NCI-H460 (cell line): ENCODE results near the gene GJA5. TPM values are rescaled to one million over a fixed set of nuclear protein-coding genes. Genes with fewer than 3 reads are reported as not detected.

Experiments used
- DNase-seq: peaks from one replicate; pipeline ENCODE4 v3.0.0-alpha.2; 2016; ENCODE audit warnings: low read depth; ENCODE audit errors: extremely low read depth
- total RNA-seq: library from RNA; depleted of rRNA; stranded (reverse); fragments of >200 nt; shearing (Covaris generic); gene quantifications from 2 replicates; pipeline ENCODE4 v1.2.3, GENCODE V29; 2014

The GJA5 gene
- total RNA-seq, 1 experiment from 2014 or later = 38.0 TPM

GRCh38 chr1:147768101-147768500, 7.7 kb upstream of the GJA5 start:
- DNase-seq = no peak

DNA sequence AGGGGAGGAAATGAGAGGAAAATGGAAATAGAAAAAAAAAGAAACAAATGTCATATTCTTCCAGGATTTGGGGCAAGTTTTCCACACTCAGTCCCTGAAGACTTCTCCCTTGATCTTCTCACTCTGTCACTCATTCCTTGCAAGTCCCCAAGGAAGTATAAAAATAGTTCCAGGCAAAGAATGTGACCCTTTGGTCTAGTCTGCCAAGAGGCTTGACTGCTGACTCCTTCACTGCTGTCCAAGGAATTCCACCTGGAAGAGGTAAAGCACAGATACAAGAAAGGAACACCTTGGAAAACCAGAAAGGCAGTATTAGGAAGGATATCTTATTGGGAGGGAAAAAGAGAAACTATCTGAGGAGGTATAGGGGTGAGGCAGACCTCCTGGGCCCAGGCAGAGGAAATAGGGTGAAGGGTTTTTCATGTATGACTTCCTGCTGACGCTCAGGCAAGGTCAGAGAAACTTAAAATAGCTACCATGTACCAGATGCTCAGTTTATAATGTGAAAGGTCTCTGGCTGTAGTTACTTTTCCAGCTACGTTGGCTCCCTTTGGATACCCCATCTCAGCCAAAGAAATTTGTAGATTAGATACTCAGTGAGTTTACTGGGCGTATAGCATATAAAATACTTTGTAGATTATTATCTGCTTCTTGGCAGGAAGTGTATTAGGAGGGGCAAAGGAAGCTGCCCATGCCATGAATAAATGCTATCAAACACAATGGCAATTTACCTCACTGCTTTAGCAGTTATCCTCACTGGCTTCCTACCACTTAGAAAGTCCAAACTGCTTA, 2.0 kb upstream of the GJA5 start:
- no peak for DNase-seq

DNA sequence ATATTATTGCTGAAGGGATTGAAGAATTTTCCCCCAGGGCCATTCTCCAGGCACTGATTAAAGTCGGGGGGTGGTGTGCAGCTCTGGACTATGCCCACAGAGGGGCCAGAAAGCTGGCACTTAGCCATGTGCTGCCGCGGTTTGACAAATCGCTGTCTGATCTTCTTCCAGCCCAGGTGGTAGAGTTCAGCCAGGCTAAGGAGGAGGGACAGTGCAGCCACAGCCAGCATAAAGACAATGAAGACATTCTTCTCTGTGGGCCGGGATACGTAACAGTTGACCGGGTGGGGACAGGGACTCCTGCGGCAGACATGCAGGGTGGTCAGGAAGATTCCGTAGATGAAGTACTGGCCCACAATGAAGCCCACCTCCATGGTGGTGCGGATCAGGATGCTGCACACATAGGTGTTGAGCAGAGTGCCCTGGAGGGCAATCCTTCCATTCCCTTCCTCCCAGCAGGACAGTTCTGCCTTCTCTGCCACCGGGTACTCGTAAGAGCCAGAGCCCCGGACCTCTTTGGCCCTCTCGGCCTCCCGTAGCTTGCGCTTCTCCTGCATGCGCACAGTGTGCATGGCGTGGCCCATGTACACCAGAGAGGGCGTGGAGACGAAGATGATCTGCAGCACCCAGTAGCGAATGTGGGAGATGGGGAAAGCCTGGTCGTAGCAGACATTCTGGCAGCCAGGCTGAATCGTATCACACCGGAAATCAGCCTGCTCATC, 1.9 kb downstream of the GJA5 start:
- DNase-seq = no peak

DNA sequence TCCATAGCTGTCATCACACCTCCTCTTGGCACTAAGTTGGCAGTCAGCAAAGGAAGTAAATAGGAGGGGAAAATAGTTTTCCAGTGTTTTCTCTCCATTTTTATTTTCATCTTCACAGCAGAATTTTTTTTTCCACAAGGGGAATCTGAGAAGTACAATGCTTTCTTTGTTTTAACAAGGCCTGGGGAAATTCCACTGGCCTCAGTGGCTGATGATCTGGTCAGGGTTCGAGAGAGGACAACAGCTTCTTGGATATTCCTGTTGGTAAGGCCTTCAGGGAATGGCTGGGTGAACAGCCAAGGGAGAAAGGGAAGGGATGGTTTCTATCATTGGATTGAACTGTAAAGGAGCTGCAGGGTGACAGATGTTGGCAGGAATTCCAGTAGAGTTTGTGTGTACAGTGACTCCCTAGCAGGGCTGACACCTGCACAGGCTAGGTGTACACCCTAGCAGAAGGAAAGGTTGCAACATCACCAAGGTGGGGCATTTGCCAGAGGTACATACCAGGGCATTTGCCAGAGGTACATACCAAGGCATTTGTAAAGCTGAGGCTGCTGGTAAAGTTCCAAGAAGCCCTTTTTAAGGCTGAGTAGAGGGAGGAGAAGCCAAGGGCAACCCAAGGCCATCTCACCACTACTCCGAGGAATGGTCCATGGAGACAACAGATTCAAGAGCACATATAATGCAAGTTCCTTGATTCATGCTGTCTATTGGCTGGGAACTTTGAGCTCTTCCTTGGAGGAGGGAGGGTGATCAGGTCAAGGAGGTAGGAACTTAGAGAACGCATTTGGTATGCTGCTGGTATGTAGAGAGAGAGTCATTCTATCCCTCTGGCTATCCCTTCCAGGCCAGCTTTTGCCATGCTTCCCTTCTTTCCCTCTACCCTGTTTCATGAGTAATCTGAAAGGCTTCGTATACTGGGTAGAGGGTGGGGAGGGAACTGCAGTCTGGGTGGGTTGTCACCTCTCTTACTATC, 3.1 kb downstream of the GJA5 start:
- DNase-seq = no peak

GRCh38 chr1:147756341-147756740, 4.1 kb downstream of the GJA5 start:
- no peak for DNase-seq

DNA sequence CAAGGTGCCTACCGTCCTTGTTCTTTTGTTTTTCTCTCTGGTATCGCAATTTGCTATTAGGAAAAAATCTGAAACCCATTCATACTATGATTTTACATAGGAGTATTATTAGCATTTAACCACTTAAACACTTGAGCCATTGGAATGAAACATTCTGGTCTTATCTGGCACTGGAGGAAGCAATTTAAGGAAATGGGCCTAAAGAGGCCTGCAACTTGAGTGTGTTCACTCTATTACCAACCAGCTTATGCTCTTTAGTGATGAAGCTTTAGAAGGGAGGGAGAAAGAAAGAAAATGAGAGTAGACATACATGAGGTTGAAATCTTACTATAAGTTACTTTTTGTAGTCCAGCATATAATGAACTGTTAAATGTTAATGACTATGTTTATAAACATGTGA, 5.7 kb downstream of the GJA5 start:
- DNase-seq = no peak

- no peak for DNase-seq
Observed at GRCh38 chr1:147753081-147753480, 7.3 kb downstream of the GJA5 start.

GRCh38 chr1:147752511-147752910, 7.9 kb downstream of the GJA5 start:
- no peak for DNase-seq

- no peak for DNase-seq
Observed at GRCh38 chr1:147751346-147751745, 9.1 kb downstream of the GJA5 start.

GRCh38 chr1:147750618-147751217, 9.7 kb downstream of the GJA5 start:
- DNase-seq = no peak

- no peak for DNase-seq
Observed at GRCh38 chr1:147749792-147750191, 10.6 kb downstream of the GJA5 start.

GRCh38 chr1:147748676-147749350, 11.6 kb downstream of the GJA5 start:
- no peak for DNase-seq

DNA sequence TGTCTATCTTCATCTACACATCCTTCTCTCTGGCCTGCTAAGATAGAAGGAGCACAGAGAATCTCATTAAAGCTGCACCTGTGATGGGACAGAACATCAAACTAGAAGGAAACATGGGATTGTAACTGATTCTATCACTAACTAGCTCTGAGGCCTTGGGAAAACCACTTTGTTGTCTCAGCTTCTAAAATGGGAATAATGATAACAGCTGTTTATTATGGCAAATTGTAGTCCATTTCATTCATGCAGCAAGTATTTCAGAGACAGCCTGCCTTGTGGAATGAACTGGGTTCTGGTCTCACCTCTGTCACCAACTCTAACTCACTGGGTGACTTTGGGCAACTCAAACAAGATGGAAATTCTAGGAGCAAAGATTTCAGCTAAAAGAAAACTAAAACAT, 12.4 kb downstream of the GJA5 start:
- no peak for DNase-seq

DNA sequence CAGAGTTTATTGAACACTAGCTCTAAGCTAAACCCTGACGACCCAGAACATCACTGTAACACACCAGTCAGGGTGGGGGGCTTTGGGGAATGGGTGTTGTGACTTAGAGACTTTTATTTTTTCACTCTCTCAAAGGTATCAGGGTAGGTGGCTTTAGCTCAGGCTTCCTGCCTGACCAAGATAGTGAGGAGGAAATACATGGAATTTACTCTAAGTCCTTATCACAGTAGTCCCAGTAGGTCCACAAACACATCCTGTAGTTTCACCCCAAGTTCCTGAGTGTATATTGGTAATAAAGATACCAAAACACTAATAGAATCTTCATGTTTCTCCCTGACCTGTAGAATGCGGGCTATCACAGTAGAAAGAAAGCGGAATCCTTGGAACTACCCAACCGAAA, 15.1 kb downstream of the GJA5 start:
- no peak for DNase-seq

DNA sequence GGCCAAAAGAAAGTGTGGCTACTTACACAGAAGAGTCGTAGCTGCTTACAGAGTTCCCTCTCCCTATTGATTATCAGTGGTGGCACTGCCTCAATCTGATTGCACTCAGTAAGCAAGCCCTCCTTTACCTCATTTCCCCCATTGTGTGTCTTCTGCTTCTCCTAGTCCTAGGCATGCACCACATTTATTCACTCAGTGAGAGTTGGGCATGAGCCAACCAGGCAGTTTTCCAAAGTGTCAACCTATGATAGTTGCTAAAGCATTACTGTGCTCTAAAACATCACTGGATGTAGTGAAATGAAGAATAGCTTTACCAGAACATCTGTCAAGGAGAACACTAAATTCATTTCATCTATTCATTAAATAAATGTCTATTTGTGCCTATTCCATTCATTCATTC, 19.3 kb downstream of the GJA5 start:
- no peak for DNase-seq

DNA sequence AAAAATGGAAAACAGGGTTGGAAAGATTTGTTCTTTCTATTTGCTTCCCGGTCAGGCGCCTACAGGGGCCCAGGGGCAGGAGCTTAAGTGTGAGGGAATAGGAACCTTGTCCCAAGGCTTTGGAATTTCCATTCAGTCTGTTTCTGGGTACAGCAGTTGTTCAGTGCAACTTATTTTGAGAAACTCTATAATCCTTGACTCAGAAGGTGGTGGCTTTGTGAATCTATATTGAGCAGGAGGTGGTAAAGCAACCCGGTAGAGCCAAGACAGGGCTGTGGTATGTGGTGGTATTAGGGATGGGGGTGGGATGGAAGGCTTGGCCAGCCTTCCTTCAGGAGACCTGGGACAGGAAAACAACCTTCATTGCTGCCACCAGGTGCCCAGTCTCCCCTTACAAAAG, 20.0 kb downstream of the GJA5 start:
- DNase-seq = no peak

GRCh38 chr1:147738739-147739476, 21.5 kb downstream of the GJA5 start:
- DNase-seq = no peak

DNA sequence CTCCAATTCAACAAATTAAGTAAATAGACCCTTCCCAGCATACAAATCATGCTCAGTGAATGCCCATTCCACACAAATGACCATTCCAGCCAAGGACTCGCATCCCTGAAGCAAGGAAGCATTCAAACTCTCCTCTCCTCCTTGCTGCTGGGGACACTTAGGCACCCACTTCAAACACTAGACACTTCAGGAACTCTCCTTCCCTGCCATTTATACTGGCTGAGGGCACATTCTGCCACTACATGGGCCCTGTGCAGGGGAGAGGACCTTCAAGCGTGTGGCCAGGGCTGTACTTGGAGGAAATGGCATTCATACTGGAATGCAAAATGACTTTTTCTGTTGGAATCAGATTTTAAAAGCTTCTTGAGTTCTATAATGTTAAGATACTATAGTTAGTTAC, 22.3 kb downstream of the GJA5 start:
- DNase-seq = no peak

GRCh38 chr1:147736883-147737282, 23.5 kb downstream of the GJA5 start:
- no peak for DNase-seq
